ENCODE results near the gene CFAP65.

- TF ChIP-seq NFRKB (IDR thresholded peaks at IDR 0.05) (no peak), SP1 (IDR thresholded peaks at IDR 0.05) (no peak), LEF1 (IDR thresholded peaks at IDR 0.05; ENCODE audit: borderline replicate concordance) (no peak), HDGF (IDR thresholded peaks at IDR 0.05; ENCODE audit: borderline replicate concordance) (no peak), SUZ12 (IDR thresholded peaks at IDR 0.05) (no peak), FOXA1 (IDR thresholded peaks at IDR 0.05) (no peak), FOXK2 (IDR thresholded peaks at IDR 0.05) (no peak), FOXM1 (IDR thresholded peaks at IDR 0.05; ENCODE audit: borderline replicate concordance) (no peak), TARDBP (IDR thresholded peaks at IDR 0.05) (no peak), ZNF384 (IDR thresholded peaks at IDR 0.05) (no peak), BHLHE40 (IDR thresholded peaks at IDR 0.05; ENCODE audit: borderline replicate concordance) (no peak), ELF4 (IDR thresholded peaks at IDR 0.05) (no peak), CTBP1 (IDR thresholded peaks at IDR 0.05; ENCODE audit: borderline replicate concordance) (no peak), PKNOX1 (IDR thresholded peaks at IDR 0.05) (no peak)
These were observed 31.1 kb downstream of the CFAP65 start for GRCh38 chr2:219010162-219010756.
